A549 (cell line): Measurements from ENCODE around the gene PRUNE2.

ENCODE experiments used
- HOXA7 ChIP-seq: fragments of 250-450 bp; sonication (Bioruptor Pico); IDR thresholded peaks from 2 replicates; pipeline ENCODE4 v1.5.0; 2020; ENCODE audit warnings: mild to moderate bottlenecking, moderate library complexity
- PHF8 ChIP-seq: fragments of 200-600 bp; sonication (generic); IDR thresholded peaks from 2 replicates; pipeline ENCODE4 v1.6.1; 2016; ENCODE audit warnings: low read depth, mild to moderate bottlenecking, antibody characterized with exemption, moderate library complexity, borderline replicate concordance
- POLR2A ChIP-seq: IDR thresholded peaks from 2 replicates; pipeline ENCODE4 v1.6.1; 2012; ENCODE audit warnings: mild to moderate bottlenecking, low read length
- RAD21 ChIP-seq, 2 experiments: fragments of >200 bp in 1 of 2; sonication (Bioruptor Twin) in 1 of 2; formaldehyde crosslinking in 1 of 2; IDR thresholded peaks in 1 of 2; conservative IDR thresholded peaks in 1 of 2; 2 replicates in 1 of 2; 3 replicates in 1 of 2; pipeline ENCODE4 v1.6.1; 2012 to 2018; ENCODE audit warnings: inconsistent platforms in 1 of 2
- TF ChIP-seq, protein P1 (sequence below): fragments of >200 bp; sonication (Bioruptor Twin); formaldehyde crosslinking; IDR thresholded peaks from 3 replicates; pipeline ENCODE4 v1.5.1; 2016

DNA sequence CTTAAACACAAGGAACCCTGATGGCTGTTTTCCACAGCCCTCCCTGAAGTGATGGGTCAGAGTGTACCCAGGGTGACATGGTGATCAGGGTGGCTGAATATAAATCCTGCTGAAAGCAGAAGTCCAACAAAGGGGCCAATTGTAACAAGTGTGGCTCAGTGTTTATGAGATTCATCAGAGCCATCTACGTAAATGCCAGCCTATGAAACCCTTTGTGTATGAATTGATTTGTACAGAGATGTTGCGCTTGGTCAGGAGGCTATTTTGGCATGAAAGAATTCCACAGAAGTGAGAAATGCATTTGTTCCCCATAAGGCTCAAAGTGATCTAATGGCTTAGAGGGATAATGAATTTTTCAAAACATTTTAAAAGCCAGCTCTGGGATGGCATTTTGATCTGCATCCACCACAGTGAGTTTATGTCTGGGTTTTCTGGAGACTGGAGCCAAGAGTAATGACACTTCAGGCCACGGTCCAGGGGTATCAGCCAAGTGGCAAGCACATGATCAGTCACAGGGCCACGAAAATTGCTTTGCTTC is 12.4 kb downstream of the PRUNE2 start:
- TF ChIP-seq HOXA7 (CRISPR knock-in tag) (no peak), POLR2A (no peak), PHF8 (no peak), RAD21 (conservative IDR thresholded peaks at IDR 0.05 in 1 of 2, IDR thresholded peaks at IDR 0.05 in 1 of 2) (no peak)
- TF ChIP-seq, protein P1, sequence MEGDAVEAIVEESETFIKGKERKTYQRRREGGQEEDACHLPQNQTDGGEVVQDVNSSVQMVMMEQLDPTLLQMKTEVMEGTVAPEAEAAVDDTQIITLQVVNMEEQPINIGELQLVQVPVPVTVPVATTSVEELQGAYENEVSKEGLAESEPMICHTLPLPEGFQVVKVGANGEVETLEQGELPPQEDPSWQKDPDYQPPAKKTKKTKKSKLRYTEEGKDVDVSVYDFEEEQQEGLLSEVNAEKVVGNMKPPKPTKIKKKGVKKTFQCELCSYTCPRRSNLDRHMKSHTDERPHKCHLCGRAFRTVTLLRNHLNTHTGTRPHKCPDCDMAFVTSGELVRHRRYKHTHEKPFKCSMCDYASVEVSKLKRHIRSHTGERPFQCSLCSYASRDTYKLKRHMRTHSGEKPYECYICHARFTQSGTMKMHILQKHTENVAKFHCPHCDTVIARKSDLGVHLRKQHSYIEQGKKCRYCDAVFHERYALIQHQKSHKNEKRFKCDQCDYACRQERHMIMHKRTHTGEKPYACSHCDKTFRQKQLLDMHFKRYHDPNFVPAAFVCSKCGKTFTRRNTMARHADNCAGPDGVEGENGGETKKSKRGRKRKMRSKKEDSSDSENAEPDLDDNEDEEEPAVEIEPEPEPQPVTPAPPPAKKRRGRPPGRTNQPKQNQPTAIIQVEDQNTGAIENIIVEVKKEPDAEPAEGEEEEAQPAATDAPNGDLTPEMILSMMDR, result no peak
